HepG2 (cell line): ENCODE measurements around the gene PREX1. TPM values are rescaled to one million over a fixed set of nuclear protein-coding genes. Genes with fewer than 3 reads are reported as not detected.
A peak's percentile ranks its signal among the peaks of the same experiment; 100 is the strongest.

Experiments
- ATAC-seq: fragments of 200-7000 bp; cut with Tn5 transposase; 3 replicates; pipeline ENCODE4 v1.9.1; 2020; ENCODE audit warnings: mild to moderate bottlenecking, moderate library complexity
- BruUV-seq: library from RNA; stranded (reverse); fragments of 400-500 nt; replicated peaks from 2 replicates; lab custom pipeline; 2021; lab: Mats Ljungman, UMichigan
- CTCF ChIA-PET: fragments of 300-600 bp; formaldehyde crosslinking; extraction: SDS; loops from one replicate; lab custom pipeline; 2021; ENCODE audit warnings: low total read pairs, inconsistent platforms, low intra/inter-chr PET ratio; lab: Yijun Ruan, JAX
- POLR2A ChIA-PET: fragments of 350-600 bp; sonication (Branson Sonifier 250); formaldehyde crosslinking; loops from one replicate; lab custom pipeline; 2020; ENCODE audit warnings: antibody characterized with exemption, inconsistent platforms; lab: Yijun Ruan, JAX
- DNase-seq: peaks from one replicate; pipeline ENCODE4 v3.0.0-alpha.2; 2015; ENCODE audit warnings: low spot score
- FAIRE-seq: peaks from 3 replicates; lab custom pipeline; 2011; peaks lifted over from hg19 to GRCh38; lab: Jason Lieb, UNC
- H2AFZ ChIP-seq: one replicate; pipeline ENCODE4 v1.6.1; 2011; ENCODE audit warnings: low read length, inconsistent platforms
- H3K27ac ChIP-seq: fragments of 300-600 bp; 3 replicates; pipeline ENCODE4 v1.8.0; 2011; ENCODE audit warnings: mixed run types, mild to moderate bottlenecking, mixed read lengths, low read length, inconsistent platforms; ENCODE audit not compliant: insufficient read depth; ENCODE audit errors: extremely low read length
- H3K27me3 ChIP-seq, 2 experiments: fragments of 200-600 bp in 1 of 2; 2 replicates in 1 of 2; 3 replicates in 1 of 2; pipeline versions ENCODE4 v1.6.0 to v1.8.0; 2011; ENCODE audit warnings: low read length in 2 of 2, mild to moderate bottlenecking in 2 of 2, moderate library complexity in 2 of 2, inconsistent platforms in 1 of 2; ENCODE audit not compliant: insufficient read depth in 2 of 2, control insufficient read depth in 1 of 2
- H3K36me3 ChIP-seq, 2 experiments: fragments of 200-600 bp in 1 of 2; replicated peaks in 1 of 2; 2 replicates in 1 of 2; 3 replicates in 1 of 2; pipeline versions ENCODE4 v1.5.1 to v1.8.0; 2011; ENCODE audit warnings: low read length in 2 of 2, inconsistent platforms in 1 of 2; ENCODE audit not compliant: insufficient read depth in 2 of 2, control insufficient read depth in 1 of 2
- H3K4me1 ChIP-seq: 2 replicates; pipeline ENCODE4 v1.5.1; 2012; ENCODE audit warnings: low read length, inconsistent platforms; ENCODE audit not compliant: insufficient read depth
- H3K4me2 ChIP-seq: 2 replicates; pipeline ENCODE4 v1.6.0; 2011; ENCODE audit warnings: low read depth, low read length, inconsistent platforms
- H3K4me3 ChIP-seq, 3 experiments: fragments of 200-600 bp in 1 of 3; sonication (generic), shearing (Covaris generic) in 1 of 3; replicated peaks in 1 of 3; 2 replicates each; pipeline ENCODE4 v1.5.1; 2011 to 2016; ENCODE audit warnings: low read length in 3 of 3, inconsistent platforms in 2 of 3, low read depth in 2 of 3, mild to moderate bottlenecking in 2 of 3, control low read depth in 1 of 3, mixed read lengths in 1 of 3; ENCODE audit not compliant: insufficient read depth in 1 of 3
- H3K79me2 ChIP-seq: one replicate; pipeline ENCODE4 v1.6.1; 2011; ENCODE audit warnings: low read length, inconsistent platforms; ENCODE audit not compliant: insufficient read depth
- H3K9ac ChIP-seq: 2 replicates; pipeline ENCODE4 v1.6.0; 2011; ENCODE audit warnings: mild to moderate bottlenecking, low read depth, low read length, inconsistent platforms; ENCODE audit not compliant: insufficient read depth
- H3K9me3 ChIP-seq: 2 replicates; pipeline ENCODE4 v1.5.1; 2012; ENCODE audit warnings: mild to moderate bottlenecking, low read length
- H4K20me1 ChIP-seq: 2 replicates; pipeline ENCODE4 v1.6.0; 2011; ENCODE audit warnings: inconsistent platforms, mild to moderate bottlenecking, low read length, moderate library complexity; ENCODE audit not compliant: insufficient read depth
- BRD4 ChIP-seq: sonication (generic); formaldehyde crosslinking; IDR thresholded peaks from 2 replicates; pipeline ENCODE4 v1.4.0; 2020; ENCODE audit warnings: missing genetic modification reagents
- EP300 ChIP-seq, 3 experiments: sonication (generic) in 1 of 3; formaldehyde crosslinking in 1 of 3; IDR thresholded peaks; 2 replicates each; pipeline versions ENCODE4 v1.5.1 to v1.6.1; 2011 to 2020; ENCODE audit warnings: low read depth in 2 of 3, low read length in 2 of 3, borderline replicate concordance in 1 of 3, improper control_type of control experiment in 1 of 3, mild to moderate bottlenecking in 1 of 3, missing genetic modification reagents in 1 of 3, moderate library complexity in 1 of 3
- MAZ ChIP-seq, 2 experiments: sonication (generic) in 1 of 2; formaldehyde crosslinking in 1 of 2; IDR thresholded peaks; 2 replicates each; pipeline versions ENCODE4 v1.5.0 to v1.6.1; 2012 to 2020; ENCODE audit warnings: low read depth in 2 of 2, mild to moderate bottlenecking in 2 of 2, borderline replicate concordance in 1 of 2, improper control_type of control experiment in 1 of 2, low read length in 1 of 2, missing genetic modification reagents in 1 of 2, moderate library complexity in 1 of 2
- MED8 ChIP-seq: sonication (generic); formaldehyde crosslinking; IDR thresholded peaks from 2 replicates; pipeline ENCODE4 v1.8.1; 2023; ENCODE audit warnings: mild to moderate bottlenecking, missing genetic modification reagents; ENCODE audit not compliant: insufficient replicate concordance
- NONO ChIP-seq, 2 experiments: fragments of 450-650 bp in 1 of 2; sonication (generic) in 1 of 2; formaldehyde crosslinking in 1 of 2; IDR thresholded peaks in 1 of 2; conservative IDR thresholded peaks in 1 of 2; 2 replicates each; pipeline versions ENCODE4 v1.6.1 to v1.8.0; 2017 to 2022; ENCODE audit warnings: mild to moderate bottlenecking in 1 of 2, missing genetic modification reagents in 1 of 2, moderate library complexity in 1 of 2
- RFX3 ChIP-seq: IDR thresholded peaks from 2 replicates; pipeline ENCODE4 v1.6.1; 2016; ENCODE audit warnings: missing biosample characterization, missing genetic modification reagents
- ZNF160 ChIP-seq: sonication (generic); formaldehyde crosslinking; IDR thresholded peaks from 2 replicates; pipeline ENCODE4 v1.8.0; 2022; ENCODE audit warnings: mild to moderate bottlenecking, inconsistent platforms, missing genetic modification reagents
- ZNF282 ChIP-seq: fragments of 450-650 bp; IDR thresholded peaks from 2 replicates; pipeline ENCODE4 v1.6.1; 2018; ENCODE audit not compliant: partially characterized antibody
- ZNF547 ChIP-seq: sonication (generic); formaldehyde crosslinking; IDR thresholded peaks from 2 replicates; pipeline ENCODE4 v1.5.1; 2020; ENCODE audit warnings: mild to moderate bottlenecking, missing genetic modification reagents
- ZNF616 ChIP-seq: sonication (generic); formaldehyde crosslinking; IDR thresholded peaks from 2 replicates; pipeline ENCODE4 v1.5.0; 2020; ENCODE audit warnings: low read depth, mild to moderate bottlenecking, missing genetic modification reagents
- WGBS: methylation state at CpG from one replicate; pipeline ENCODE4 v1.1.6; 2017; ENCODE audit warnings: low lambda C conversion rate; 5-methylcytosine and 5-hydroxymethylcytosine counted together
- in situ Hi-C: cut with HindIII; loops from 2 replicates; pipeline ENCODE4 v1.10.0; 2017; ENCODE audit warnings: low pct_unique_long_range_greater_than_20kb; ENCODE audit not compliant: extremely low pct_ligation_motif_present
- intact Hi-C: fragments of 100-400 bp; cut with micrococcal nuclease; formaldehyde crosslinking; loops from one replicate; pipeline ENCODE4 v1.10.0; 2022; ENCODE audit not compliant: unreplicated experiment
- polyA plus RNA-seq, 8 experiments: library from polyadenylated mRNA; depleted of rRNA in 3 of 8; stranded (reverse) in 7 of 8; unstranded in 1 of 8; fragments of >200 nt; fragmentation: Illumina TruSeq in 4 of 8; extraction: Trizol in 4 of 8; gene quantifications; 2 replicates each; pipeline versions ENCODE4 v1.2.1 to v1.2.3, GENCODE V29; 2011 to 2016; ENCODE audit warnings: low read depth in 4 of 8, missing spikeins in 1 of 8, mixed read lengths in 1 of 8; ENCODE audit not compliant: insufficient read depth in 1 of 8
- total RNA-seq, 5 experiments: library from RNA; depleted of rRNA; stranded (reverse); fragments of >200 nt; fragmentation: Illumina TruSeq; extraction: Trizol; gene quantifications; 2 replicates each; pipeline ENCODE4 v1.2.3, GENCODE V29; 2016; ENCODE audit warnings: low read depth in 1 of 5
- TF ChIP-seq, protein P1 (sequence below): sonication (generic); formaldehyde crosslinking; IDR thresholded peaks from 2 replicates; pipeline ENCODE4 v1.5.1; 2020; ENCODE audit warnings: missing genetic modification reagents, mild to moderate bottlenecking, borderline replicate concordance
- TF ChIP-seq, protein P2 (sequence below): sonication (generic); formaldehyde crosslinking; IDR thresholded peaks from 2 replicates; pipeline ENCODE4 v1.4.0; 2020; ENCODE audit warnings: missing genetic modification reagents, borderline replicate concordance

PREX1 gene
- total and polyA plus RNA-seq, 2 of the 13 experiments (the other 11 are each of a cell fraction or from before 2014, with no cell fraction given), result 0.02 to 0.04 TPM

DNA sequence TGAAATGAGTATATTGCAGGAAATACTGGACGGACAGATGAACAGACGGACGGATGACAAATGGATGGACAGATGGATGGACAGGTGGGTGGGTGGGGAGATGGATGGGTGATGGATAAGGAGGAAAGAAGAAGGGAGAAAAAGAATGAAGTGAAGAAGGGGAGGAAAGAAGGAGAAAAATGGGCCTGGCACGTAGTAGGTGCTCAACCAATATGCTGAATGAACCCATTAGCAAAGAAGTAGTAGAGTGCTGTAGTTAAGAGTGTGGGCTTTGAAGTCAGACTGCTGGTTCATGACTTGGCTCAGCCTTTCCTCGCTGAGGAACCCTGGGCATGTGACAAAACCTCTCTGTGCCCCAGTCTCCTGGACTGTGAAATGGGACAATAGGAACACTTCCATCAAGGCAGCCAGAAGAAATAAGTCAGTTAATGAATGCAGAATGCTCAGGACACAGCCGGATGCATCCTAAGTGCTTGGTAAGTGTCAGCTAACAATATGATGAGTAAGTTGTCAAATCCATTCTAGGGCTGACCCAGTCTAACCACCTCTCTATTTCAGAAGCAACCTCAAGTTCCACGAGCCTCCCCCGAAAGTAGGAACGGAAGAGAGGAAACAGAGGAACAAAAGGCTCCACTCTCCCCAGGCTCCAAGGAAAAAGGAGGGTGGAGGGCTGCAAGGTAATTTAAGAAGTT is 37.9 kb downstream of the PREX1 start:
- intact Hi-C loops, result no loop called here
- POLR2A ChIA-PET, result no interaction called here

GRCh38 chr20:48789185-48789668 is 38.6 kb downstream of the PREX1 start:
- in situ Hi-C loops (no loop called here), intact Hi-C loops (no loop called here)
- Histone ChIP-seq H4K20me1 (no peaks in the 10 kb centered on the region), H3K4me3 (no peak overlapping the region), H3K4me2 (no peak overlapping the region), H3K36me3 (no peaks in the 10 kb centered on the region), H2AFZ (no peak overlapping the region), H3K27me3 (peaks cover 6 to 59% of the 10 kb centered on the region in 2 experiments), H3K27ac (no peak overlapping the region), H3K9ac (no peak overlapping the region), H3K9me3 (no peaks in the 10 kb centered on the region), H3K4me1 (no peaks in the 10 kb centered on the region), H3K79me2 (no peaks in the 10 kb centered on the region)
- 16% methylated on average over 6 of the region's 6 CpGs for WGBS
- no peak for ATAC-seq
- POLR2A ChIA-PET, result no interaction called here
- no peak for FAIRE-seq
- BruUV-seq, result no TSS peak
- CTCF ChIA-PET, result no interaction called here
- DNase-seq, result no peak
- TF ChIP-seq ZNF547 (CRISPR knock-in tag) (no peak), BRD4 (CRISPR knock-in tag) (no peak), ZNF616 (CRISPR knock-in tag) (no peak), EP300 (IDR thresholded peaks at IDR 0.05; ENCODE audit: low read depth in 2 of 2, low read length in 2 of 2) (no peak), EP300 (CRISPR knock-in tag; IDR thresholded peaks at IDR 0.05; ENCODE audit: borderline replicate concordance) (no peak), MED8 (no peak), MAZ (IDR thresholded peaks at IDR 0.05; ENCODE audit: borderline replicate concordance, low read depth, low read length) (no peak), MAZ (CRISPR knock-in tag; IDR thresholded peaks at IDR 0.05; ENCODE audit: low read depth) (no peak)
- TF ChIP-seq, protein P1, sequence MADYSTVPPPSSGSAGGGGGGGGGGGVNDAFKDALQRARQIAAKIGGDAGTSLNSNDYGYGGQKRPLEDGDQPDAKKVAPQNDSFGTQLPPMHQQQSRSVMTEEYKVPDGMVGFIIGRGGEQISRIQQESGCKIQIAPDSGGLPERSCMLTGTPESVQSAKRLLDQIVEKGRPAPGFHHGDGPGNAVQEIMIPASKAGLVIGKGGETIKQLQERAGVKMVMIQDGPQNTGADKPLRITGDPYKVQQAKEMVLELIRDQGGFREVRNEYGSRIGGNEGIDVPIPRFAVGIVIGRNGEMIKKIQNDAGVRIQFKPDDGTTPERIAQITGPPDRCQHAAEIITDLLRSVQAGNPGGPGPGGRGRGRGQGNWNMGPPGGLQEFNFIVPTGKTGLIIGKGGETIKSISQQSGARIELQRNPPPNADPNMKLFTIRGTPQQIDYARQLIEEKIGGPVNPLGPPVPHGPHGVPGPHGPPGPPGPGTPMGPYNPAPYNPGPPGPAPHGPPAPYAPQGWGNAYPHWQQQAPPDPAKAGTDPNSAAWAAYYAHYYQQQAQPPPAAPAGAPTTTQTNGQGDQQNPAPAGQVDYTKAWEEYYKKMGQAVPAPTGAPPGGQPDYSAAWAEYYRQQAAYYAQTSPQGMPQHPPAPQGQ (CRISPR knock-in tag), result no peak

More for the DNA sequence above, 37.9 kb downstream of the PREX1 start:
- 26% methylated on average over 9 of the region's 9 CpGs for WGBS
- DNase-seq, result no peak
- Histone ChIP-seq H3K4me2 (no peak overlapping the region), H2AFZ (no peak overlapping the region), H3K79me2 (no peaks in the 10 kb centered on the region), H3K4me1 (no peaks in the 10 kb centered on the region), H4K20me1 (no peaks in the 10 kb centered on the region), H3K27me3 (peaks cover 6 to 54% of the 10 kb centered on the region in 2 experiments), H3K4me3 (no peak overlapping the region), H3K9me3 (no peaks in the 10 kb centered on the region), H3K27ac (no peak overlapping the region), H3K9ac (no peak overlapping the region), H3K36me3 (no peaks in the 10 kb centered on the region)
- ATAC-seq, result no peak
- TF ChIP-seq ZNF160 (CRISPR knock-in tag), result no peak
- no peak for TF ChIP-seq NONO (IDR thresholded peaks at IDR 0.05)
- no peak for TF ChIP-seq NONO (CRISPR knock-in tag; conservative IDR thresholded peaks at IDR 0.05)
- TF ChIP-seq, protein P2, sequence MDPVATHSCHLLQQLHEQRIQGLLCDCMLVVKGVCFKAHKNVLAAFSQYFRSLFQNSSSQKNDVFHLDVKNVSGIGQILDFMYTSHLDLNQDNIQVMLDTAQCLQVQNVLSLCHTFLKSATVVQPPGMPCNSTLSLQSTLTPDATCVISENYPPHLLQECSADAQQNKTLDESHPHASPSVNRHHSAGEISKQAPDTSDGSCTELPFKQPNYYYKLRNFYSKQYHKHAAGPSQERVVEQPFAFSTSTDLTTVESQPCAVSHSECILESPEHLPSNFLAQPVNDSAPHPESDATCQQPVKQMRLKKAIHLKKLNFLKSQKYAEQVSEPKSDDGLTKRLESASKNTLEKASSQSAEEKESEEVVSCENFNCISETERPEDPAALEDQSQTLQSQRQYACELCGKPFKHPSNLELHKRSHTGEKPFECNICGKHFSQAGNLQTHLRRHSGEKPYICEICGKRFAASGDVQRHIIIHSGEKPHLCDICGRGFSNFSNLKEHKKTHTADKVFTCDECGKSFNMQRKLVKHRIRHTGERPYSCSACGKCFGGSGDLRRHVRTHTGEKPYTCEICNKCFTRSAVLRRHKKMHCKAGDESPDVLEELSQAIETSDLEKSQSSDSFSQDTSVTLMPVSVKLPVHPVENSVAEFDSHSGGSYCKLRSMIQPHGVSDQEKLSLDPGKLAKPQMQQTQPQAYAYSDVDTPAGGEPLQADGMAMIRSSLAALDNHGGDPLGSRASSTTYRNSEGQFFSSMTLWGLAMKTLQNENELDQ (CRISPR knock-in tag), result no peak
- TF ChIP-seq ZNF282, result peak; percentile 76
- TF ChIP-seq RFX3 (CRISPR knock-in tag), result no peak
- no peak for FAIRE-seq
- BruUV-seq, result no TSS peak
- in situ Hi-C loops, result no loop called here
- CTCF ChIA-PET, result no interaction called here
